Measurements from ENCODE around the gene CGB8.

Gene CGB8

GRCh38 chr19:49011194-49011593 lies 37.7 kb downstream of the CGB8 start:
- H3K4me1 ChIP-seq, result no peaks in the 10 kb centered on the region
- no peak overlapping the region for H3K4me3 ChIP-seq (ENCODE audit: low read depth, low read length)
- TF ChIP-seq, protein P1, sequence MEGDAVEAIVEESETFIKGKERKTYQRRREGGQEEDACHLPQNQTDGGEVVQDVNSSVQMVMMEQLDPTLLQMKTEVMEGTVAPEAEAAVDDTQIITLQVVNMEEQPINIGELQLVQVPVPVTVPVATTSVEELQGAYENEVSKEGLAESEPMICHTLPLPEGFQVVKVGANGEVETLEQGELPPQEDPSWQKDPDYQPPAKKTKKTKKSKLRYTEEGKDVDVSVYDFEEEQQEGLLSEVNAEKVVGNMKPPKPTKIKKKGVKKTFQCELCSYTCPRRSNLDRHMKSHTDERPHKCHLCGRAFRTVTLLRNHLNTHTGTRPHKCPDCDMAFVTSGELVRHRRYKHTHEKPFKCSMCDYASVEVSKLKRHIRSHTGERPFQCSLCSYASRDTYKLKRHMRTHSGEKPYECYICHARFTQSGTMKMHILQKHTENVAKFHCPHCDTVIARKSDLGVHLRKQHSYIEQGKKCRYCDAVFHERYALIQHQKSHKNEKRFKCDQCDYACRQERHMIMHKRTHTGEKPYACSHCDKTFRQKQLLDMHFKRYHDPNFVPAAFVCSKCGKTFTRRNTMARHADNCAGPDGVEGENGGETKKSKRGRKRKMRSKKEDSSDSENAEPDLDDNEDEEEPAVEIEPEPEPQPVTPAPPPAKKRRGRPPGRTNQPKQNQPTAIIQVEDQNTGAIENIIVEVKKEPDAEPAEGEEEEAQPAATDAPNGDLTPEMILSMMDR (IDR thresholded peaks at IDR 0.05; ENCODE audit: low read depth, low read length), result no peak
- H3K36me3 ChIP-seq, result peaks cover 66% of the 10 kb centered on the region
- H3K9me3 ChIP-seq, result no peaks in the 10 kb centered on the region
- no peak for DNase-seq
- no peaks in the 10 kb centered on the region for H3K27me3 ChIP-seq

GRCh38 chr19:49010453-49010852 lies 38.5 kb downstream of the CGB8 start:
- no peaks in the 10 kb centered on the region for H3K27me3 ChIP-seq
- H3K4me3 ChIP-seq (ENCODE audit: low read depth, low read length), result no peak overlapping the region
- no peaks in the 10 kb centered on the region for H3K9me3 ChIP-seq
- H3K36me3 ChIP-seq, result peaks cover 69% of the 10 kb centered on the region
- no peak for DNase-seq
- TF ChIP-seq, protein P1 (IDR thresholded peaks at IDR 0.05; ENCODE audit: low read depth, low read length), result no peak
- no peaks in the 10 kb centered on the region for H3K4me1 ChIP-seq

- no peak for DNase-seq
- TF ChIP-seq, protein P1 (IDR thresholded peaks at IDR 0.05; ENCODE audit: low read depth, low read length), result no peak
- H3K27me3 ChIP-seq, result no peaks in the 10 kb centered on the region
- peaks cover 68% of the 10 kb centered on the region for H3K36me3 ChIP-seq
- H3K4me1 ChIP-seq, result no peaks in the 10 kb centered on the region
- no peak overlapping the region for H3K4me3 ChIP-seq (ENCODE audit: low read depth, low read length)
- H3K9me3 ChIP-seq, result no peaks in the 10 kb centered on the region
These were observed 39.1 kb downstream of the CGB8 start for GRCh38 chr19:49009828-49010227.

DNA sequence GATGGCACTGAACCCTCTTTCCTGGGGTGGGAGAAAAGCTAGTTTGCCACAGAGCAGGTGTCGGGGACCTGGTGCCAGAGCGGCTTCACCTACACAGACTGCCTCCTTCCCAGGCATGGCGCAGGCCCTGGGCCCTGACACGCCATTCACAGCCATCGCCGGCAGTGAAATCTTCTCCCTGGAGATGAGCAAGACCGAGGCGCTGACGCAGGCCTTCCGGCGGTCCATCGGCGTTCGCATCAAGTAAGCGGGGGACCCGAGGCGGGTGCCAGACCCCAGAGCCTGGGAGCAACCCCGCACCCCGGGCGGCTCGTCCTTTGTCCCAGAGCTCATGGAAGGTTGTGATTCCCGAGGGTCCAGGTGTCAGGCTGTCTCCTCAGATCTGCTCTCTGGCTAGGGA lies 42.0 kb downstream of the CGB8 start:
- Histone ChIP-seq H3K9me3 (no peaks in the 10 kb centered on the region), H3K4me1 (no peaks in the 10 kb centered on the region), H3K36me3 (peaks cover 77% of the 10 kb centered on the region), H3K27me3 (no peaks in the 10 kb centered on the region), H3K4me3 (ENCODE audit: low read depth, low read length) (no peak overlapping the region)
- DNase-seq, result no peak
- TF ChIP-seq, protein P1 (IDR thresholded peaks at IDR 0.05; ENCODE audit: low read depth, low read length), result no peak

GRCh38 chr19:49004964-49005614 lies 43.8 kb downstream of the CGB8 start:
- Histone ChIP-seq H3K36me3 (peaks cover 68% of the 10 kb centered on the region), H3K4me3 (ENCODE audit: low read depth, low read length) (no peak overlapping the region), H3K4me1 (no peaks in the 10 kb centered on the region), H3K9me3 (no peaks in the 10 kb centered on the region), H3K27me3 (no peaks in the 10 kb centered on the region)
- no peak for DNase-seq
- TF ChIP-seq, protein P1 (IDR thresholded peaks at IDR 0.05; ENCODE audit: low read depth, low read length), result no peak

- H3K27me3 ChIP-seq, result no peaks in the 10 kb centered on the region
- no peaks in the 10 kb centered on the region for H3K4me1 ChIP-seq
- no peak for DNase-seq
- no peak overlapping the region for H3K4me3 ChIP-seq (ENCODE audit: low read depth, low read length)
- H3K36me3 ChIP-seq, result peaks cover 68% of the 10 kb centered on the region
- TF ChIP-seq, protein P1 (IDR thresholded peaks at IDR 0.05; ENCODE audit: low read depth, low read length), result no peak
- no peaks in the 10 kb centered on the region for H3K9me3 ChIP-seq
These were observed 44.8 kb downstream of the CGB8 start for GRCh38 chr19:49004133-49004532.

Measured in BE2C (cell line).